AG04449 (cell line): ENCODE results near the gene VANGL1.

Source experiments
- CTCF ChIA-PET: fragments of 350-600 bp; formaldehyde crosslinking; extraction: SDS; loops from one replicate; lab custom pipeline; 2021; ENCODE audit warnings: antibody characterized with exemption; lab: Yijun Ruan, JAX
- POLR2A ChIA-PET: fragments of 400-600, 350-600 bp; formaldehyde crosslinking; extraction: SDS; loops from one replicate; lab custom pipeline; 2020; ENCODE audit warnings: antibody characterized with exemption, inconsistent platforms; lab: Yijun Ruan, JAX
- DNase-seq: peaks from one replicate; pipeline ENCODE4 v3.0.0-alpha.2; 2010; ENCODE audit warnings: low read depth, low spot score
- H3K4me3 ChIP-seq: 2 replicates; pipeline ENCODE4 v1.5.1; 2011; ENCODE audit warnings: low read depth, mild to moderate bottlenecking, control low read depth, low read length
- TF ChIP-seq, protein P1 (sequence below): IDR thresholded peaks from one replicate; pipeline ENCODE4 v1.5.1; 2011; ENCODE audit warnings: mild to moderate bottlenecking, moderate library complexity, low read length, control low read depth, inconsistent platforms; ENCODE audit not compliant: insufficient read depth; ENCODE audit errors: missing control alignments

The VANGL1 gene

DNA sequence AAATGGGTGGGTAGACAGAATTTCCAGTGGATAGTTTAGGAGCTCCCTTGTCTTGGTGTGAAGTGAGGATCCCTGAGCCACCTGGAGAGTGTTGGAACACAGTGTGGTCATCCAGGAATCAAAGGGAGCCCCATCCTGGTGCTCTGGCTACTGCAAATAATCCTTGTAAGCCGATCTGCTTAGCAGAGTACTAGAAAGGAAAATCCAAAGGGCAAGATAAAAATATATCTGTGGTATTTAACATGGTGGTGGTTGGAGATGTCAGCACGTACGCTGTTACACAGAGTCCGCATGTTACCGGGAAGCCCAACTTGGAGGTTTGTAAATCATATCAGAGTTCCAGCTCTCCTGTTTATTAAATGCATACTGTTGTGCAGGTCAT, 39.0 kb downstream of the VANGL1 start:
- DNase-seq, result no peak
- ChIA-PET CTCF (interaction anchor here (0.7 to 3.6 kb wide), 4 partner anchors 10 to 72 kb away, joined by 3 to 20 read pairs (median 4); no protein-coding TSS in a partner anchor), POLR2A (no interaction called here)
- TF ChIP-seq, protein P1, sequence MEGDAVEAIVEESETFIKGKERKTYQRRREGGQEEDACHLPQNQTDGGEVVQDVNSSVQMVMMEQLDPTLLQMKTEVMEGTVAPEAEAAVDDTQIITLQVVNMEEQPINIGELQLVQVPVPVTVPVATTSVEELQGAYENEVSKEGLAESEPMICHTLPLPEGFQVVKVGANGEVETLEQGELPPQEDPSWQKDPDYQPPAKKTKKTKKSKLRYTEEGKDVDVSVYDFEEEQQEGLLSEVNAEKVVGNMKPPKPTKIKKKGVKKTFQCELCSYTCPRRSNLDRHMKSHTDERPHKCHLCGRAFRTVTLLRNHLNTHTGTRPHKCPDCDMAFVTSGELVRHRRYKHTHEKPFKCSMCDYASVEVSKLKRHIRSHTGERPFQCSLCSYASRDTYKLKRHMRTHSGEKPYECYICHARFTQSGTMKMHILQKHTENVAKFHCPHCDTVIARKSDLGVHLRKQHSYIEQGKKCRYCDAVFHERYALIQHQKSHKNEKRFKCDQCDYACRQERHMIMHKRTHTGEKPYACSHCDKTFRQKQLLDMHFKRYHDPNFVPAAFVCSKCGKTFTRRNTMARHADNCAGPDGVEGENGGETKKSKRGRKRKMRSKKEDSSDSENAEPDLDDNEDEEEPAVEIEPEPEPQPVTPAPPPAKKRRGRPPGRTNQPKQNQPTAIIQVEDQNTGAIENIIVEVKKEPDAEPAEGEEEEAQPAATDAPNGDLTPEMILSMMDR, result no peak
- H3K4me3 ChIP-seq, result no peak overlapping the region

- TF ChIP-seq, protein P1, result no peak
- ChIA-PET POLR2A (no interaction called here), CTCF (interaction anchor here (1.9 to 2.1 kb wide), 2 partner anchors 24 to 75 kb away, joined by 9 read pairs; no protein-coding TSS in a partner anchor)
- DNase-seq, result no peak
- no peak overlapping the region for H3K4me3 ChIP-seq
Observed at GRCh38 chr1:115682792-115683191, 41.0 kb downstream of the VANGL1 start.

- TF ChIP-seq, protein P1, result no peak
- DNase-seq, result no peak
- CTCF ChIA-PET, result interaction anchor here (1.1 to 2.6 kb wide), 2 partner anchors 22 to 26 kb away, joined by 4 to 12 read pairs; no protein-coding TSS in a partner anchor
- POLR2A ChIA-PET, result no interaction called here
- H3K4me3 ChIP-seq, result no peak overlapping the region
Observed at GRCh38 chr1:115685029-115685705, 43.4 kb downstream of the VANGL1 start.

GRCh38 chr1:115687744-115688143, 46.0 kb downstream of the VANGL1 start:
- no peak for DNase-seq
- H3K4me3 ChIP-seq, result no peak overlapping the region
- TF ChIP-seq, protein P1, result no peak
- POLR2A ChIA-PET, result no interaction called here
- CTCF ChIA-PET, result interaction anchor here (9.3 kb wide), 1 partner anchor 18 kb away, joined by 91 read pairs; no protein-coding TSS in a partner anchor

DNA sequence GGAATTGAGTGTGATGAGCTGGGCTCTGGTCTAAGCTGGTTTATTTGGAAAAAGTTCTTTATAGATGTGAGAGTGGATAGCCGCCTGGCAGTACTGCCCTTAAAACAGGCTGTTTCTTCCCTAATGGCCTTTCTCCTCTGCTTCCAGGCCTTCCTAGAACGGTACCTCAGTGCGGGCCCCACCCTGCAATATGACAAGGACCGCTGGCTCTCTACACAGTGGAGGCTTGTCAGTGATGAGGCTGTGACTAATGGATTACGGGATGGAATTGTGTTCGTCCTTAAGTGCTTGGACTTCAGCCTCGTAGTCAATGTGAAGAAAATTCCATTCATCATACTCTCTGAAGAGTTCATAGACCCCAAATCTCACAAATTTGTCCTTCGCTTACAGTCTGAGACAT, 49.2 kb downstream of the VANGL1 start:
- no peak overlapping the region for H3K4me3 ChIP-seq
- CTCF ChIA-PET, result interaction anchor here (0.7 to 9.3 kb wide), 2 partner anchors 15 kb away, joined by 3 to 91 read pairs; no protein-coding TSS in a partner anchor
- DNase-seq, result no peak
- POLR2A ChIA-PET, result no interaction called here
- TF ChIP-seq, protein P1, result no peak

DNA sequence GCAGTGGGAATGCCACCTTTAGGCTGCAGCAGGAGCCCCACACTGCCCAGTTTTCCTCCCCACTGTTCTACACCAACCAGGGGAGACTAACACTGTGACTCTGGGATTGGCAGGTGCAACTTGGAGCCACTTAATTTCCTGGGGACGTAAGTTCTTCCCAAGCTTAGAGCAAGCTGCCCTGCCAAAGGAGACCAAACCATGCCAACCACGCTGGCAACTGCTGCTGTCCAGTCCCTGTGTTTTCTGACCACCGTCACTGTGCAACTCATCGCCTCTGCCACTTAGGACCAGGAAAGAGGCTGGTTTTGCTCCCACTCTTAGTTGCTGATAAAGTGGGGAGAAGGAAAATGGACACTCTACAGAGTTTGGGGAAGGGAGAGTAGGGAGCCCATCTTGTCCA, 50.5 kb downstream of the VANGL1 start:
- no peak for DNase-seq
- POLR2A ChIA-PET, result no interaction called here
- H3K4me3 ChIP-seq, result no peak overlapping the region
- CTCF ChIA-PET, result interaction anchor here (1.3 to 9.3 kb wide), 2 partner anchors 13 to 24 kb away, joined by 3 to 91 read pairs; no protein-coding TSS in a partner anchor
- TF ChIP-seq, protein P1, result no peak
